GM12891 (cell line): ENCODE data around the gene EML5.

Experiments
- PAX5 ChIP-seq: IDR thresholded peaks from 2 replicates; pipeline ENCODE4 v1.6.1; 2011; ENCODE audit warnings: low read length, moderate library complexity, mild to moderate bottlenecking; ENCODE audit not compliant: insufficient read depth, severe bottlenecking
- POLR2A ChIP-seq: IDR thresholded peaks from 2 replicates; pipeline ENCODE4 v1.6.1; 2011; ENCODE audit warnings: low read depth, low read length, control low read depth
- POLR2AphosphoS5 ChIP-seq: IDR thresholded peaks from 2 replicates; pipeline ENCODE4 v1.6.1; 2011; ENCODE audit warnings: low read depth, low read length, control low read depth
- SPI1 ChIP-seq: IDR thresholded peaks from 2 replicates; pipeline ENCODE4 v1.6.1; 2011; ENCODE audit warnings: low read depth, low read length, control low read depth
- TAF1 ChIP-seq: IDR thresholded peaks from 2 replicates; pipeline ENCODE4 v1.6.1; 2011; ENCODE audit warnings: low read depth, low read length, control low read depth

DNA sequence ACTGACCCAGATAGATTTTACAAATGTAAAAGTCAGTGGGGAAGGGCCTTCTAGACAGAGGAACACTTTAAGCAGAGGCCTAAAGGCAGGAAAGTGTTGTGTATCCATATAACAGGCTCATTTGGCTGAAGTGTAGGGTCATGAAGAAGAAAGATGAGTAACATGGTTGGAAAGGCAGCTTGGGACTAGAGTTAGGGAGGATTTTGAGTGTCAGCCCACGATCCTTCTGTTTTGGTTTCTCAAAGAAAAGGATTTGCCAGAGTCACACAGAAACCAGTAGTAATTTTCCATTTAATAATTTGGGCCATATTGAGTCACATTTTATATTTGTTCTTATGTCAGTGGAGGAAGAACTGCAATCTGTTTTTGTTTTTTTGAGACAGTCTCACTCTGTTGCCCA, 153.5 kb downstream of the EML5 start:
- TF ChIP-seq POLR2A (no peak), POLR2AphosphoS5 (no peak), PAX5 (no peak), TAF1 (no peak), SPI1 (no peak)
